ENCODE results near the gene TRAF3.
A peak's percentile ranks its signal among the peaks of the same experiment; 100 is the strongest.
"Not testable (repeated sequence)": the region's sequence is repeated elsewhere in the genome, so short reads cannot be mapped to it uniquely, and the experiment has no call there.

The TRAF3 gene

DNA sequence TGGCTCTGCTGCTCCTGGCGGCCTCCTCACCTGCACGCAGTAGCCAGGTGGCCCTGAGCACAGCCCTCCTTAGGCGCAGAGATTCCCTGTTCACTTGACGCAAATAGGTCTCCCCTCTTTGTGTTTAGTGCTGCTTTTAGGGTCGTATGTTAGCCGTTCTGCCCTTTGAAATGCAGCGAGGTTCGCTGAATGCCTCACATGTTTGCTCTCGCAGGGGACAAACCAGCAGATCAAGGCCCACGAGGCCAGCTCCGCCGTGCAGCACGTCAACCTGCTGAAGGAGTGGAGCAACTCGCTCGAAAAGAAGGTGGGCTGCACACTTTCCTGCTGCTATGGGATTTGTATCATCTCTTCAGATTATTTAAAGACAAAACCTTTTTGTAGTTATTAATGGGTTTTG lies 113.9 kb downstream of the TRAF3 start:
- Histone ChIP-seq H3K4me3 (ENCODE audit: low read length) (no peak overlapping the region), H3K9ac (ENCODE audit: low read length) (no peak overlapping the region), H3K4me1 (ENCODE audit: control insufficient read depth, insufficient read depth, low read length) (peaks cover 26% of the 10 kb centered on the region), H3K9me3 (ENCODE audit: control insufficient read depth, low read length) (no peaks in the 10 kb centered on the region), H3K27me3 (replicated peaks; ENCODE audit: control insufficient read depth, insufficient read depth, low read length) (no peaks in the 10 kb centered on the region), H3K36me3 (ENCODE audit: control insufficient read depth, insufficient read depth, low read length, severe bottlenecking) (peaks cover 47% of the 10 kb centered on the region)
- no peak for DNase-seq (ENCODE audit: low read depth)

DNA sequence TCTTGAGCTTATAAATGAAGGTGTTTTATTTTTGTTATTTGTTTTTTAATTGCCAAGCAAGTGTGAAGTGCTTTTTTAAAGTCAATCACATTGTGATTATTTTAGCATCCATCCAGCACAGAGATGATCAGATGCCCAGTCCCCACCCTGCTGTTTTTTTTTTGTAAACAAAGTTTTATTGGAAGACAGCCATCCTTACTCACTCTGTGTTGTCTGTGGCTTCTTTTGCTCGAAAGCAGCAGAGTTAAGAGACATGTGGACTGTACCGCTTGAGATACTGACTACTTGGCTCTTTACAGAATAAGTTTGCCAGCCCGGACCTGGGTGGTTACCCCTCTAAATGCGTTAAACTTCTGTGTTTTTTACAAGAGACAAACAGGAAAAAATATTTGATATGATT lies 114.3 kb downstream of the TRAF3 start:
- H3K36me3 ChIP-seq (ENCODE audit: control insufficient read depth, insufficient read depth, low read length, severe bottlenecking) = peaks cover 42% of the 10 kb centered on the region

DNA sequence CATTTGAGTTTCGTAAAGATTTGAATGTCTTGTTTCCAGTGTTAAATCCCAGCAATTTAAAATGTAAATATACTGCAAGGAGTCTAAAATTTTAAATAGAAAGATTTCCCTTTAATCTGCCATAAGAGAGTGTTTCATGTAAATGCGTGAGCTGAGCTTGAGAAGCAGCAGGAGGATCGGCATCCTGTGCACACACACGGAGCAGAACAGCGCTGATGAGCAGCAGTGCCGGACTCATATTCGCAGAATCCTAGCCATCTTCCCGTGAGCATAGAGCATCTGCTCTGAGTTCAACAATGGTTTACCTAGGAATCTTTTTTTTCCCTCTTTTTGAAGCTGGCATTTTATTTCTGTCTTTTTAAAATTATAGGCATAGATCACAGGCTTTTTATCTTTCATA lies 115.4 kb downstream of the TRAF3 start:
- Histone ChIP-seq H3K4me1 (ENCODE audit: control insufficient read depth, insufficient read depth, low read length) (peaks cover 39% of the 10 kb centered on the region), H3K27me3 (replicated peaks; ENCODE audit: control insufficient read depth, insufficient read depth, low read length) (no peaks in the 10 kb centered on the region), H3K9me3 (ENCODE audit: control insufficient read depth, low read length) (no peaks in the 10 kb centered on the region), H3K9ac (ENCODE audit: low read length) (no peak overlapping the region), H3K36me3 (ENCODE audit: control insufficient read depth, insufficient read depth, low read length, severe bottlenecking) (peaks cover 36% of the 10 kb centered on the region), H3K4me3 (ENCODE audit: low read length) (no peak overlapping the region)
- DNase-seq (ENCODE audit: low read depth) = no peak

More for the DNA sequence above, 114.3 kb downstream of the TRAF3 start:
- Histone ChIP-seq H3K27me3 (replicated peaks; ENCODE audit: control insufficient read depth, insufficient read depth, low read length) (no peaks in the 10 kb centered on the region), H3K4me3 (ENCODE audit: low read length) (no peak overlapping the region), H3K9ac (ENCODE audit: low read length) (no peak overlapping the region), H3K4me1 (ENCODE audit: control insufficient read depth, insufficient read depth, low read length) (peaks cover 28% of the 10 kb centered on the region), H3K9me3 (ENCODE audit: control insufficient read depth, low read length) (no peaks in the 10 kb centered on the region)
- peak; percentile 48 for DNase-seq (ENCODE audit: low read depth)

DNA sequence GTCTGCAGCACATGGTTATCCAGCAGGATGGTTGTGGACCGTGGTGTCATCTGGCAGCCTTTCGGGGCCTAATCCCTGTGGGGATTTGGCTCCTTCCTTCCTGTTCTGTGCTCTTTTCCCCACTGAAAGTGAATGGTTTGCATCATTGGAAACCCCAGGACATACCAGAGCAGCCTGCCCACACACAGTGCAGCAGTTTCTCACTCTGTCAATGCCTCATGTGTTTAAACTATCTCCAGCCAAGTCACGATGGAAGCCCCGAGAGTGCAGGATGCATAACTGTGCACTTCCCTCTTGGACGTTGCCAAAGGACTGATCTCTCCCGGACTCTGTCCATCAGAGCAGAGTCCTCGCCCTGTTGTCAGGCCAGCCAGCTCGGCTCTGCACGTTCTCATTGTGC lies 116.2 kb downstream of the TRAF3 start:
- H3K4me3 ChIP-seq (ENCODE audit: low read length) = peak overlapping the region; percentile 25
- no peak overlapping the region for H3K9ac ChIP-seq (ENCODE audit: low read length)
- H3K36me3 ChIP-seq (ENCODE audit: control insufficient read depth, insufficient read depth, low read length, severe bottlenecking) = peaks cover 28% of the 10 kb centered on the region
- peak; percentile 75 for DNase-seq (ENCODE audit: low read depth)
- H3K9me3 ChIP-seq (ENCODE audit: control insufficient read depth, low read length) = no peaks in the 10 kb centered on the region
- no peaks in the 10 kb centered on the region for H3K27me3 ChIP-seq (replicated peaks; ENCODE audit: control insufficient read depth, insufficient read depth, low read length)
- H3K4me1 ChIP-seq (ENCODE audit: control insufficient read depth, insufficient read depth, low read length) = peaks cover 41% of the 10 kb centered on the region

DNA sequence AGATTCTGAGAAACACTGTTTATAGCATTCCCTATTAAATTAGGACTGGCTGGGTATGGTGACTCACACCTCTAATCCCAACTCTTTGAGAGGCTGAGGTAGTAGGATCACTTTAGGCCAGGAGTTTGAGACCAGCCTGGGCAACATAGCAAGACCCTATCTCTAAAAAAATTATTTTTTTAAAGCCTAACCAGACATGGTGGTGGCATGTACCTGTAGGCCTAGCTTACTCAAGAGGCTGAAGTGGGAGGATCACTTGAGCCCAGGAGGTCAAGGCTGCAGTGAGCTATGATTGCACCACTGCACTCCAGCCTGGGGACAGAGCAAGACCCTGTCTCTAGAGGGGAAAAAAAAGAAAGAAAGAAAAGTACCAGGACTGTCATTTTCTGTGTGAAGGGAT lies 119.5 kb downstream of the TRAF3 start:
- not testable (repeated sequence) for H3K4me3 ChIP-seq (ENCODE audit: low read length); DNase-seq (ENCODE audit: low read depth); H3K27me3 ChIP-seq (replicated peaks; ENCODE audit: control insufficient read depth, insufficient read depth, low read length); H3K9ac ChIP-seq (ENCODE audit: low read length); H3K9me3 ChIP-seq (ENCODE audit: control insufficient read depth, low read length)
- H3K4me1 ChIP-seq (ENCODE audit: control insufficient read depth, insufficient read depth, low read length) = peaks cover 37% of the 10 kb centered on the region
- H3K36me3 ChIP-seq (ENCODE audit: control insufficient read depth, insufficient read depth, low read length, severe bottlenecking) = peaks cover 12% of the 10 kb centered on the region

DNA sequence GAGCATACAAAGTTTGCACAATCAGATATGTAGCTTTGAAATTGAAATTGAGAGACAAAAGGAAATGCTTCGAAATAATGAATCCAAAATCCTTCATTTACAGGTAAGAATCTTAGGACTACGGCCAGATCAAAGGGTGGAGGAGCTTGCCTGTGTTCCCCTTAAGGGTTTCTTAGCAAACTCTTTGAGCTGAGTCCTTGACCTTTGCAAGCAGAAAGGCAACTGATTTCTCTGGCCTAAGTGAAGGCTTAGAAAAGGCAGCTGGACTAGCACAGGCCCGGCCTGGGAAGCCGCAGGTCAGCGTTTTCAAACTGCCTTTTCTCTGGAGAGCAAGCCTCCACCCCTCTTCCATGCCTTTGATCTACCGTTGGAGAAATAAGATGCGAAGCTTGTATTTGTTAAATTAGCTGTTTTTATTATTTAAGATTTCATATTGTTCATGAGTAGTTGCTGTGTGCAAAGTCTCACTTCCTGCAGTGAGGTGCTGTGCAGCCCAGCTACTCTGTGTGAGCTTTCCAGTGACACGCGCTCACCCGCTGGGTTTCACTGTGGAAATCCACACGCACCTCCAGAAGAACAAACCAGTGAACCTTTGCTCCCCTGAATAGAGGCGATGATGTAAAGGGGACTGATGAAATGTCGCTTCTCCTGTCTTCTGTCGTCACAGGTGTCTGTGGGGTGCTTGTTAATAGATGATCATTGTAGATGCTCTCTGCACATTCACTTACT lies 120.2 kb downstream of the TRAF3 start:
- Histone ChIP-seq H3K36me3 (ENCODE audit: control insufficient read depth, insufficient read depth, low read length, severe bottlenecking) (peaks cover 12% of the 10 kb centered on the region), H3K27me3 (replicated peaks; ENCODE audit: control insufficient read depth, insufficient read depth, low read length) (no peaks in the 10 kb centered on the region), H3K4me1 (ENCODE audit: control insufficient read depth, insufficient read depth, low read length) (peaks cover 34% of the 10 kb centered on the region), H3K9ac (ENCODE audit: low read length) (no peak overlapping the region), H3K4me3 (ENCODE audit: low read length) (no peak overlapping the region), H3K9me3 (ENCODE audit: control insufficient read depth, low read length) (no peaks in the 10 kb centered on the region)
- no peak for DNase-seq (ENCODE audit: low read depth)

DNA sequence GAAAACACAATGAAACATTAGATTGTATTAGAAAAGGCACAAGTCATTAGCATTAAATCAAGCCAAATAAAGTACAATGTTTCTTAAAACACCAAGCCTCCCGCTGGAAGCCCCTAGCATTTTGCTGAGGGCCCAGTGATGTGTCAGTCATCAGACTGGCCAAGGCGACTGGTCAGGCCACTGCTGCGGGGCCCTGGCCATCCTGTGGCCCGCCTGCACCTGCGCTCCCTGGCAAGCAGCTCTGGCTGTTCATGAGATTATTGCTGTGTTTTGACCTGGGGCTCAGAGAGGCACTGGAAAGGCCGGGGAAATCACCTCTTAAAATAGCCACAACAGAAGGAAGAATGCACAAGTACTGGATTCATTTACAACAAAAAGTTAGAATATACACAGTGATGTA lies 121.0 kb downstream of the TRAF3 start:
- peaks cover 14% of the 10 kb centered on the region for H3K36me3 ChIP-seq (ENCODE audit: control insufficient read depth, insufficient read depth, low read length, severe bottlenecking)
- H3K4me1 ChIP-seq (ENCODE audit: control insufficient read depth, insufficient read depth, low read length) = peaks cover 27% of the 10 kb centered on the region
- no peak for DNase-seq (ENCODE audit: low read depth)

DNA sequence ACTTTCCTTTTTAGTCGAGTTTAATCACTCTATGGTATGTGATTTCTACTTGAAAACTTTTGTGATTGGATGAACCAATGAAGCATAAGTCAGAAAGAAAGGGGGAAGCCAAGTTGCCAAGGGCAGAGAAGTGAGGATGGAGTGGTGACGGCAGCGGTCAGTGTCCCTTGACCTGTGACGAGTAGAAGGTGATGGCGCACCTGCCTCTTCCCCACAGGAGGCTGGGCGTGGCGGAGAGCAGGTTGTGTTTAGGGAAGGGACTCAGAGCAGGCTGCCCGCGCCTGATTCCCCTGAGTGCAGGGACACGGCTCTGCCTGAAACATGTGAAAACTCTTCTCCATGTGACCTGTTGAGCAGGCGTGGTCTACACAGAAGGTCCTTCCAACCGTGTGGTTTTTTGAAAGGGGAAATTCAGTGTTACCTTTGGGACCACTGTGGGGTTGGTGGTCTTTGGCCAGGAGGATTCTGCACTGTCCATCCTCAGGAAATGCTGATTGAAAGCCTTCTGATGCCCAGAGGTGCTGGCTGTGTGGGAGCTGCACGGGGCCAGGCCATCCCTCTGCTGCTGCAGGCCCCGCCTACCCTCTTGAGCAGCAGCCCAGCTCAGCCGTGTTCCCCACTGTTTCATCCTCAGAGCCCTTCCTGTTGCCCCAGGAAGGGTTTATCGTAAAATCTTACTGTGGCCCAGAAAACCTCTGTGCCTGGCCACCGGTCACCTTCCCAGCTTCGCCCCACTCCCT lies 121.7 kb downstream of the TRAF3 start:
- Histone ChIP-seq H3K27me3 (replicated peaks; ENCODE audit: control insufficient read depth, insufficient read depth, low read length) (no peaks in the 10 kb centered on the region), H3K4me1 (ENCODE audit: control insufficient read depth, insufficient read depth, low read length) (peaks cover 23% of the 10 kb centered on the region), H3K9me3 (ENCODE audit: control insufficient read depth, low read length) (no peaks in the 10 kb centered on the region), H3K4me3 (ENCODE audit: low read length) (no peak overlapping the region), H3K9ac (ENCODE audit: low read length) (no peak overlapping the region), H3K36me3 (ENCODE audit: control insufficient read depth, insufficient read depth, low read length, severe bottlenecking) (peaks cover 20% of the 10 kb centered on the region)
- no peak for DNase-seq (ENCODE audit: low read depth)

More for the DNA sequence above, 121.0 kb downstream of the TRAF3 start:
- Histone ChIP-seq H3K4me3 (ENCODE audit: low read length) (no peak overlapping the region), H3K9me3 (ENCODE audit: control insufficient read depth, low read length) (no peaks in the 10 kb centered on the region), H3K9ac (ENCODE audit: low read length) (no peak overlapping the region), H3K27me3 (replicated peaks; ENCODE audit: control insufficient read depth, insufficient read depth, low read length) (no peaks in the 10 kb centered on the region)

DNA sequence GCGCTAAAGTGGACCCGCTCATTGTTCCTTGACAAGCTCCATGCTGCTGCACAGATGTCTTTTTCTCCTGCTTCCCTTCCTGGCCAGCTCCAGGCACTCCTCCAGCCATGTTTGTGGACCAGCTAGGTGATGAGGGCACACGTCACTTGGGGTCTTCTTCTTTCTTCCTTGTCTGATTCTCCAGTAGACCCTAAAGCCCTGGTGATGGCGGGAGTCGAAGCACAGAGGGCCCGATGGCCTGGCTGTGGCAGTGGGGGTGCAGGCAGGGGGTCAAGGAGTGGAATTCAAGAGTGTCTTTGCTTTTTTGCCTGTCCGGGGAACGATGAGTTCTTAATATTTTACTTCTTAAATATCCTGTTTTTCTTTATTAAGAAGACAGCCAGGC lies 122.3 kb downstream of the TRAF3 start:
- Histone ChIP-seq H3K36me3 (ENCODE audit: control insufficient read depth, insufficient read depth, low read length, severe bottlenecking) (peaks cover 22% of the 10 kb centered on the region), H3K9me3 (ENCODE audit: control insufficient read depth, low read length) (no peaks in the 10 kb centered on the region)
- no peak for DNase-seq (ENCODE audit: low read depth)

DNA sequence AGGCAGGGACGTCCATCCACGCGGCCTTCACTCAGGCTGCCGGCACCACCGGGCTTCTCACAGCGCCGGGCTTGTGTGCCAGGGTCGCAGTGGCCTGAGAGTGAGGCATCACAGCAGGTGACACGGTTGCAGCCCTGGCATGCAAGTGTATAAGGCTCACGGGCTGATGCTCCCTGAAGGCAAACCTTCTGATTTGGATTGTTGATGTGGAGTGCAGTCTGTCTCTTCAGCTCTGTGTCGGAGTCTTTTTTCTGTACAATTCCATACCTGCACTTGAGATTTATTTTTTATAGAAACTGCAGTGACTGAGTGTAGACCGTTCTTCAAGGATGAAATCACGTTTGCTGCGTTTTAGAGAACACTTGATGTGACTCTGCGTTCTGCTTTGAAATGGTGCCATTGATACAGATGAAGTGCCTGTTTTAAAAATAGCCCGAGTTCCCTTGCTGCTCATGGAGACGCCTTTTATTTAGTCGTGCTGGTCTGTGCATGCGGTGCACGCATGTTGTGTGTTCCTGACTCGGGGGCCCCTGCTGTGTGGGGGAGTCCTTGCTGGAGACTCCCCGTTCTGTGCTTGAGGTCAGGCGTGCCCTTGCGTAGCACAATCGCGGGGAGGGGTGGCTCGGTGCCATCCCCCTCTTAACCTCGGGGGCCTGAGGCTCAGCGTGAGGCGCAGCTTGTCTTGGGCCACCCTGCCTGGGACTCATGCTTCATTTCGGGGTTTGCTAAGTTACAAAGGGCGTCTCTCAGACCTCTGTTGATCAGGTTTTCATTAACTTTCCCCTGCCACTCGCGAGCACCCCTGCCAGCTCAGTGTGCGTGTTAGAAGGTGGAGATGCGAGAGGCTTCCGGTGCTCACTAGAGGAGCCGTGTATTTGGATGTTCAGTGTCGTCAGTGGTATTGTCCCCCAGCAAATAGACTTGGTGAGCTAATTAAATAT lies 123.7 kb downstream of the TRAF3 start:
- H3K27me3 ChIP-seq (replicated peaks; ENCODE audit: control insufficient read depth, insufficient read depth, low read length) = no peaks in the 10 kb centered on the region
- H3K36me3 ChIP-seq (ENCODE audit: control insufficient read depth, insufficient read depth, low read length, severe bottlenecking) = peaks cover 23% of the 10 kb centered on the region
- no peak overlapping the region for H3K9ac ChIP-seq (ENCODE audit: low read length)
- DNase-seq (ENCODE audit: low read depth) = no peak
- no peak overlapping the region for H3K4me3 ChIP-seq (ENCODE audit: low read length)
- H3K9me3 ChIP-seq (ENCODE audit: control insufficient read depth, low read length) = no peaks in the 10 kb centered on the region
- H3K4me1 ChIP-seq (ENCODE audit: control insufficient read depth, insufficient read depth, low read length) = peaks cover 15% of the 10 kb centered on the region

More for the DNA sequence above, 122.3 kb downstream of the TRAF3 start:
- peaks cover 18% of the 10 kb centered on the region for H3K4me1 ChIP-seq (ENCODE audit: control insufficient read depth, insufficient read depth, low read length)
- H3K27me3 ChIP-seq (replicated peaks; ENCODE audit: control insufficient read depth, insufficient read depth, low read length) = no peaks in the 10 kb centered on the region
- H3K4me3 ChIP-seq (ENCODE audit: low read length) = no peak overlapping the region
- no peak overlapping the region for H3K9ac ChIP-seq (ENCODE audit: low read length)

DNA sequence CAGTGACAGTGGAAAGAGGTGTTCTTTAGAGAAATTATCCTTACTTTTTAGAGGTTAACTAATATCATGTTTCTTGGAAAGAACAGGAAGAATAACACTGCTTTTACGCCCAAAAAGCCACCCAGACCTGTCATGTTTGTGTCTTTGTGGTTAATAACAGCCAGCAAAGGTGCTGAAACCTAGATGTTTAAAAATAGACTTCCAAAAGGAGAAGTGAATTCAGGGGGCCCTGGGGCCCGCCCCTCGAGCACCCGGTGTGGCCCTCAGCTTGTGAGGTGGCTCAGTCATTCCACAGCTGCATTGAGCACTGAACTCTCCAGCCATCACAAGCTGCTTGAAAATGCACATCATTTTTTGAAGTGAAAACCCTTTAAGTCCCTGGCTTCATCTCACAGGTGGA lies 124.4 kb downstream of the TRAF3 start:
- no peak for DNase-seq (ENCODE audit: low read depth)
- no peaks in the 10 kb centered on the region for H3K27me3 ChIP-seq (replicated peaks; ENCODE audit: control insufficient read depth, insufficient read depth, low read length)
- no peak overlapping the region for H3K4me3 ChIP-seq (ENCODE audit: low read length)
- no peaks in the 10 kb centered on the region for H3K9me3 ChIP-seq (ENCODE audit: control insufficient read depth, low read length)
- H3K36me3 ChIP-seq (ENCODE audit: control insufficient read depth, insufficient read depth, low read length, severe bottlenecking) = peaks cover 27% of the 10 kb centered on the region
- H3K9ac ChIP-seq (ENCODE audit: low read length) = no peak overlapping the region
- H3K4me1 ChIP-seq (ENCODE audit: control insufficient read depth, insufficient read depth, low read length) = peaks cover 12% of the 10 kb centered on the region
